Large intestine (tissue), 3 donors: ENCODE data around the gene SHISAL2B. TPM values are rescaled to one million over a fixed set of nuclear protein-coding genes. Genes with fewer than 3 reads are reported as not detected.

Experiments used
- DNase-seq, 2 donors: peaks; one replicate each; pipeline versions ENCODE4 v3.0.0 to v3.0.0-alpha.2; 2013
- H3K27ac ChIP-seq: one replicate; pipeline ENCODE4 v1.5.1; 2013; ENCODE audit warnings: low read length
- H3K27me3 ChIP-seq: 2 replicates; pipeline ENCODE4 v1.6.1; 2013; ENCODE audit warnings: low read length; ENCODE audit not compliant: control insufficient read depth, insufficient read depth
- H3K36me3 ChIP-seq: 2 replicates; pipeline ENCODE4 v1.6.1; 2013; ENCODE audit warnings: low read length; ENCODE audit not compliant: control insufficient read depth, insufficient read depth
- H3K4me1 ChIP-seq: one replicate; pipeline ENCODE4 v1.6.1; 2013; ENCODE audit warnings: low read length; ENCODE audit not compliant: control insufficient read depth, insufficient read depth
- H3K4me3 ChIP-seq: one replicate; pipeline ENCODE4 v1.5.1; 2013; ENCODE audit warnings: low read length
- H3K9me3 ChIP-seq: one replicate; pipeline ENCODE4 v1.6.1; 2013; ENCODE audit warnings: mild to moderate bottlenecking, low read depth, low read length, moderate library complexity; ENCODE audit not compliant: control insufficient read depth
- WGBS: methylation state at CpG from one replicate; pipeline ENCODE4 v1.1.5; 2013; ENCODE audit warnings: low lambda C conversion rate; ENCODE audit not compliant: insufficient coverage; 5-methylcytosine and 5-hydroxymethylcytosine counted together
- polyA plus RNA-seq: library from polyadenylated mRNA; unstranded; fragments of 120-200 nt; gene quantifications from one replicate; pipeline ENCODE4 v1.2.1, GENCODE V29; 2013

Gene SHISAL2B
- polyA plus RNA-seq, 1 donor = 0.06 TPM

DNA sequence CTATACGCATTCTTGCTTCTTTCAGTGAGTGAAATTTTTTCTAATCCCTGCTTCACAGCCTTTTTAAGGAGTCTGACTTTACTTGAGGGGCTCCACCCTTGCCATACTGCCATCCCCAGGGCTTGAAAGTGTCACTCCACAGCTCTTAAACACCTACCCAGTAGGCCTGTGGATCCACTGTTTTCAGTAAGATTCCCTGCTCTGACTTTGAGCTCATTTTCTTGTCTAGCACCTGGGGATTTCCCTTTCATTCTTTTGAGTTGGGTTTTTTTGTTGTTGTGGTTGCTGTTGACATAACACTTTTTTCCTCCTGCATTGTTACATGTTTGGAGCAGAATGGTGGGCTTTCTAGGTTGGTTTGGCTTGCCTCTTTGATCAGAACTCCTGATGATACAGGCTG lies 54.6 kb downstream of the SHISAL2B start:
- H3K36me3 ChIP-seq = peaks cover 16% of the 10 kb centered on the region
- no peak overlapping the region for H3K27ac ChIP-seq
- no peaks in the 10 kb centered on the region for H3K9me3 ChIP-seq
- no peak for DNase-seq
- H3K27me3 ChIP-seq = no peaks in the 10 kb centered on the region
- WGBS = 83% methylated on average over 1 of the region's 1 CpG
- no peak overlapping the region for H3K4me3 ChIP-seq
- H3K4me1 ChIP-seq = no peaks in the 10 kb centered on the region

DNA sequence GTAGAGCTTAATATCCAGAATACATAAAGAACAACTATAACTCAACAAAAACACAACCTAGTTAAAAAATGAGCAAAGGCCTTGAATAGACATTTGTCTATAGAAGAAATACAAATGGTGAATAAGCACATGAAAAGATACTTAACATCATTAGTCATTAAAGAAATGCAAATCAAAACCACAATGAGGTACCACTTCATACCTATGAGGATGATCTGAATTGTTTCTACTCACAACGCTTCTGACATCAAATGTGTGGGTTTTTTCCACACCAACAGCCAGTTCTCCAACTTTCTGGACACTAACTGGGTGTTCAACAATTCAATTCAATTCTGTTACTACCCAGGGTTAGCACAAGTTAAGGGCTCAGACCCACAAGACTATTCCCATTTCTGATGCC lies 56.1 kb downstream of the SHISAL2B start:
- Histone ChIP-seq H3K9me3 (no peaks in the 10 kb centered on the region), H3K36me3 (peaks cover 13% of the 10 kb centered on the region), H3K27ac (no peak overlapping the region), H3K4me1 (no peaks in the 10 kb centered on the region), H3K27me3 (no peaks in the 10 kb centered on the region), H3K4me3 (no peak overlapping the region)
- no peak for DNase-seq
- WGBS = no CpG with 5 or more reads among the region's 1 CpG

DNA sequence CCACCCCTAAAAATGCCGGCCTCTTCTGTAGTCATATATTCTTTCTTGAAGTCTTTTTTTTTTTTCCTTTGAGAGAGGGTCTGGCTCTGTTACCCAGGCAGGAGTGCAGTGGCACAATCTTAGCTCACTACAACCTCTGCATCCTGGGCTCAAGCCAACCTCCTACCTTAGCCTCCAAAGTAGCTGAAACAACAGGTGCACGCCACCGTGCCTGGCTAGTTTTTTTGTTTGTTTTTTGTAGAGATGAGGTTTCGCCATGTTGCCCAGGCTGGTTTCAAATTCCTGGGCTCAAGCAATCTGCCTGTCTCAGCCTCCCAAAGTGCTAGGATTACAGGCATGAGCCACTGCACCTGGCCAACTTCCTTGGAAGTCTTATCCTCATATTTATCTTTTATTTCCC lies 59.1 kb downstream of the SHISAL2B start:
- Histone ChIP-seq H3K27ac (no peak overlapping the region), H3K27me3 (no peaks in the 10 kb centered on the region), H3K36me3 (peaks cover 16% of the 10 kb centered on the region), H3K4me1 (no peaks in the 10 kb centered on the region), H3K9me3 (no peaks in the 10 kb centered on the region), H3K4me3 (no peak overlapping the region)
- DNase-seq = no peak
- WGBS = 100% methylated on average over 1 of the region's 4 CpGs

DNA sequence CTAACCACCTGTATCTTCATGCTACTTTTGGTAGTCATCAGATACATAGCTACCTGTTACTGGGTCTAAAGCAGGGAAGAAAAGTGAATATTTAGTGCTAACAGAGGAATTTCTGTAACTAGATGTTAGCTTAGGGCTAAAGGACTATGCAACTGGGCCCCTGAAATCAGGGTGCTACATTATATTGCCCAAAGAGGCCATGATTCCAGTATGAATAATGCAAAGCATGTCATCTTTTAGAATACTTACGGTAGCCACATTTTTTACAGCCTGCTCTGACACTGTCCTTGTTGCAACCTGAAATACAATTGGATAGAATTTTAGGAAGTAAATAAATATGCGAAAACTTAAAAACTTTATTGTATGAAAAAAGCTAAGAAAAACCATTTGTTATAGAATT lies 63.8 kb downstream of the SHISAL2B start:
- WGBS = no CpG with 5 or more reads among the region's 2 CpGs
- no peak overlapping the region for H3K27ac ChIP-seq
- no peaks in the 10 kb centered on the region for H3K4me1 ChIP-seq
- H3K9me3 ChIP-seq = no peaks in the 10 kb centered on the region
- H3K4me3 ChIP-seq = no peak overlapping the region
- peaks cover 14% of the 10 kb centered on the region for H3K36me3 ChIP-seq
- no peak for DNase-seq
- no peaks in the 10 kb centered on the region for H3K27me3 ChIP-seq

DNA sequence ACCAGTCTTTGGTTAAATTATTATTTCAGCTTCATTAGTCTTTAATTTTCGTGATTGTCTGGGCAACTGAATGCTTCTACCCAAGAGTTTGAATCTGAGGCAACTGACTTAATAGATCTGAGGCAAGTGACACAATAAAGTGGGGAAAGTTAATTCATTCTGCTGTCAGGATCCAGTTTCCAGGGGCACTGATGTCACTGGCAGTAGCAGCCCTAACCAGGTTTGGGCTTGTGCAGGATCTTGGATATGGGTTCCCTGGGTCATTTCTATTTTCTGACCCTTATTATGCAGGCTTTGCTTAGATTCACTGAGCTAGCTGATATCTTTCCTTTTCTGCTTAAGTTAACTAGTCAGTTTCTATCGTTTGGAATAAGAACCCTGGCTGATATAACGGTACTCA lies 68.6 kb downstream of the SHISAL2B start:
- no peak overlapping the region for H3K27ac ChIP-seq
- no peak for DNase-seq
- no CpG with 5 or more reads among the region's 3 CpGs for WGBS
- peaks cover 6% of the 10 kb centered on the region for H3K36me3 ChIP-seq
- H3K27me3 ChIP-seq = no peaks in the 10 kb centered on the region
- no peaks in the 10 kb centered on the region for H3K4me1 ChIP-seq
- no peak overlapping the region for H3K4me3 ChIP-seq
- H3K9me3 ChIP-seq = no peaks in the 10 kb centered on the region

DNA sequence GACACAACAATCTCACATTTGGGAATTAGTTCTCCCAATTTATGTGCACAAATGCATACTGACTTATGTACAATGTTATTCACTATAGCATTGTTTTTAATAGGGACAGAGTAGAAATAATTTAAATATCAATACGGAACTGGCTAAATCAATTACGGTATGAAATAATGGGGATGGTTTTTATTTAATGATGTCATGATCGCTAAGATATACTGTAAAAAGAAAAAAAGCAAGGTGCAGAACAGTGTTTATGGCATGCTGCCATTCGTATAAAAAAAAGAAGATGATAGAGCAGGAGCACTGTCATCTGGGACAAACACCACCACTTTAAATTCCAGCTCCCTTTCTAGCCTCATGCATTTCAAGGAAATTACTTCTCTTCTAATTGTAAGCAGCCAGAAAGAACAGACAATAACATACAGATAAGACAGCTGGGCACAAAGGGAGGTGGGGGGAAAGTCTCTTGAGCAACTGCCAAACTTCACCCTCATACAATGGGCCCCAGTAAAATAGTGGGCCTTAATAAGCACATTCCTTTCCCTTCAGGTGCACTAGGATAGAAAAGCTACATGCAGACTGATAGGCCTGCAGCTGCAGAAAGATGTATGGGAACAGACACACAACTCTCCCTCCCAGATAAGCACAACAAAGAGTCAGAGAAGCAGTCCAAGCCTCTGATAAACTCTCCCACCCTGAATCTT lies 69.8 kb downstream of the SHISAL2B start:
- WGBS = 88% methylated on average over 2 of the region's 4 CpGs
- H3K27ac ChIP-seq = no peak overlapping the region
- H3K9me3 ChIP-seq = no peaks in the 10 kb centered on the region
- no peak overlapping the region for H3K4me3 ChIP-seq
- H3K4me1 ChIP-seq = no peaks in the 10 kb centered on the region
- no peak for DNase-seq
- H3K36me3 ChIP-seq = peaks cover 8% of the 10 kb centered on the region
- no peaks in the 10 kb centered on the region for H3K27me3 ChIP-seq

DNA sequence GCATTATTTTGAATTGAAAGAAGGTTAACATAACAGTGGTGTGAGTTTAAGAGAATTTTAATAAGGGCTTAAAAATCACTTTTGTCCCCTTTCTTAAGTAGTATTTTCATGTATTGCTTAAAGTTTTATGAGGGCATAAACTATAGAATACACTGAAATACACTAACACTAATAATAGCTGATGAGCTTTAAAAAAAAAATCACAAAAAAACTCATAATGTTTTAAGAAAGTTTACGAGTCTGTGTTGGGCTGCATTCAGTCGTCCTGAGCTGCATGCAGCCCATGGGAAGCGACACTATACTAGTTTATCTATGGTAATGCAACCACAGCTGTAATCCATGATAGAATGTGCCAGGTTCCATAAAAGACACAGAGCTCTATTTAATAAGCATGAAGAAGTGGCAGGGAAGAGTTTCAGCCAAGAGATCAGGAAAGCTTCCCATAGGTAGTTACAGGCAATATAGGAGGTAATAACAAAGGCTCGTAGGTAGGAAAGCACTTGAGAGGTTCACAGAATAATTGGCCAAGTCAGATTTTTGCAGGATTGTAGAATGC lies 73.7 kb downstream of the SHISAL2B start:
- no peak for DNase-seq
- no peak overlapping the region for H3K27ac ChIP-seq
- H3K27me3 ChIP-seq = no peaks in the 10 kb centered on the region
- 100% methylated on average over 1 of the region's 4 CpGs for WGBS
- H3K36me3 ChIP-seq = peaks cover 11% of the 10 kb centered on the region
- H3K4me1 ChIP-seq = peaks cover 17% of the 10 kb centered on the region
- H3K4me3 ChIP-seq = no peak overlapping the region
- no peaks in the 10 kb centered on the region for H3K9me3 ChIP-seq

DNA sequence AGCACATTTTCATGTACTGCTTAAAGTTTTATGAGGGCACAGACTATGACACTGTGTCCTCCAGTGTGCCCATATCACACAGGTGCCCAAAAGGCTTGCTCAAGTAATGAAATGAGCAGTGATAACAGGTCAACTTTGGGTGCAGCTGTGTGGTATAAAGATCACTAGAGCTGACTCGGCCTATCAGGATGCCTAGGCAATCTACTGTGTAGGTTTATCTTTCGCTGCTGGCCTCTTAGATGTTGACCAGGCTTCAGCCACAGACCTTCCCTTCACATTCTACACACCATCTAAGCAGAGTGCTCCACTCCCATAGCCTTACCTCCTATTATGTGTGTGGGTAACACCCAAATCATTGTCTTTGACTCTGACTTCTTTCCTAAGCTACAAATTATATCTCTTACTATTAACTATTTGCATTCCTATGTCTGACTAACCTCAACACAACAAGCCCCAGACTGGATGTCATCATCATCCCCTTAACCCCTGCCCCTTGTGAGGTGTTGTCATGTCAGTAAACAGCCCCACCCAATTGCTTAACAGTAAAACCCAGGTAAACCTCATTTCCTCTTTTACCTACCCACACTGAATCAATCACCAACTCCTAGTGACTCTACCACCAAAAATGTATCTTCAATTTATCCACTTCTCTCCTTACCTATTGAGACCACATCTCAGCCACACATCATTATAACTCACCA lies 75.7 kb downstream of the SHISAL2B start:
- peaks cover 24% of the 10 kb centered on the region for H3K4me1 ChIP-seq
- H3K36me3 ChIP-seq = peaks cover 11% of the 10 kb centered on the region
- no peaks in the 10 kb centered on the region for H3K9me3 ChIP-seq
- no peaks in the 10 kb centered on the region for H3K27me3 ChIP-seq
- peak overlapping the region; percentile 61 for H3K27ac ChIP-seq
- H3K4me3 ChIP-seq = no peak overlapping the region
- peak; percentile 24 to 60 for DNase-seq
- WGBS = no CpG with 5 or more reads among the region's 2 CpGs

DNA sequence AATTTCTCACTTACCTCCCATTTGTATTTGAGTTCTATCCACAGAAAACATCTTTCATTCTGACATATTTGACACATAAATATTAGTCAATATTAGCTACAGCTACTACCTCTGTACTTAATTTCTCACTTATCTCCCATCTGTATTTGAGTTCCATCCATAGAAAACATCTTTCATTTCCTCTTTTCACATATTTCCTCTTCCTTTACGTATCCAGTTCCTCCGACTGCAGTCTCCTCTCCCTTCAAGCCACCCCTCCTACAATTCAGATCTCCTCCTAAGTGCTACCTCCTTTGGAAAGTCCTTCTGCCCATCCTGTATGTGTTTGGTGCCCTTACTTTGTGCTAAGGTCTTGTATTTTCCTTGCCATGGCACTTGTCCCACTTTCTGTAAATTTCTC lies 76.6 kb downstream of the SHISAL2B start:
- WGBS = no CpG with 5 or more reads among the region's 2 CpGs
- Histone ChIP-seq H3K4me1 (peaks cover 24% of the 10 kb centered on the region), H3K36me3 (peaks cover 11% of the 10 kb centered on the region), H3K27ac (no peak overlapping the region), H3K27me3 (no peaks in the 10 kb centered on the region), H3K9me3 (no peaks in the 10 kb centered on the region), H3K4me3 (peak overlapping the region; percentile 72)
- DNase-seq = no peak
